SH-SY5Y (cell line): ENCODE results near the gene CD226.

Experiments
- GATA2 ChIP-seq: IDR thresholded peaks from 2 replicates; pipeline ENCODE4 v1.6.1; 2011; ENCODE audit warnings: mild to moderate bottlenecking, low read depth, low read length
- GATA3 ChIP-seq: IDR thresholded peaks from 2 replicates; pipeline ENCODE4 v1.6.1; 2011; ENCODE audit warnings: low read depth, mild to moderate bottlenecking, low read length, moderate library complexity

DNA sequence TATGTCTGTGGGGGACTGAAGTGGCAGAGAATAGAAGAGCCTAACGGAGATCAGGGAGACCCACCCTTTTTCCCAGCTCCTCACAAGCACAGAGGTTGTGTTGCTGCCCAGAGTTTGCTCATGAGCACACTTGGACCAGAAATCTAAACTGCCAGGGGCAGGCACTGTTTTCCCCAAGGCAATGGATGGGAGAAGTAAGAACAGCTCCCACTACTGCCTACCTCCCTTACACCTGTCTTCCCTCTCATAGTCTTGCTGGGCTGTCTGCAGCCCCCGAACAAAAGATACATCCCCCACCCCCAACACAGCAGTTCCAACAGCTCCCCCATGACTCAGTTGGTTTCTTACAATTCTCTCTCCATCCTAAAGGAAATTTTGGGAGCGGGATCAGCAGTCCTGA, 48.1 kb upstream of the CD226 start:
- TF ChIP-seq GATA2 (no peak), GATA3 (no peak)
